K562 (cell line): ENCODE measurements around the gene RBM20.

Experiments
- ATF1 ChIP-seq, 2 experiments: fragments of 450-650 bp in 1 of 2; IDR thresholded peaks; 2 replicates each; pipeline ENCODE4 v1.6.1; 2016; ENCODE audit warnings: missing compliant biosample characterization in 1 of 2, missing genetic modification characterization in 1 of 2
- BACH1 ChIP-seq: fragments of 200-800 bp; sonication (Bioruptor generic); IDR thresholded peaks from 2 replicates; pipeline ENCODE4 v1.6.1; 2016; ENCODE audit warnings: missing genetic modification characterization, missing compliant biosample characterization
- CSDE1 ChIP-seq, 2 experiments: fragments of 450-650 bp; IDR thresholded peaks; 2 replicates each; pipeline ENCODE4 v1.6.1; 2016; ENCODE audit warnings: mild to moderate bottlenecking in 1 of 2
- E2F3 ChIP-seq: fragments of 250-450 bp; sonication (Bioruptor Pico); IDR thresholded peaks from 2 replicates; pipeline ENCODE4 v1.4.0; 2020; ENCODE audit warnings: mild to moderate bottlenecking
- EP300 ChIP-seq: IDR thresholded peaks from 2 replicates; pipeline ENCODE4 v1.6.1; 2012; ENCODE audit warnings: low read length, improper control_type of control experiment
- JUN ChIP-seq, 2 experiments: sonication (generic) in 1 of 2; formaldehyde crosslinking in 1 of 2; IDR thresholded peaks; 2 replicates each; pipeline versions ENCODE4 v1.6.1 to v1.8.0; 2012 to 2022; ENCODE audit warnings: borderline replicate concordance in 2 of 2, mild to moderate bottlenecking in 2 of 2, improper control_type of control experiment in 1 of 2, low read depth in 1 of 2, low read length in 1 of 2, missing genetic modification reagents in 1 of 2
- L3MBTL2 ChIP-seq: fragments of 450-650 bp; IDR thresholded peaks from 2 replicates; pipeline ENCODE4 v1.6.1; 2016; ENCODE audit warnings: mild to moderate bottlenecking, moderate library complexity
- MAX ChIP-seq: sonication (generic); formaldehyde crosslinking; IDR thresholded peaks from 2 replicates; pipeline ENCODE4 v1.9.0; 2022; ENCODE audit warnings: mild to moderate bottlenecking, missing genetic modification reagents
- NKRF ChIP-seq: fragments of 450-650 bp; IDR thresholded peaks from 2 replicates; pipeline ENCODE4 v1.6.1; 2016; ENCODE audit warnings: borderline replicate concordance
- POLR2AphosphoS5 ChIP-seq: IDR thresholded peaks from 2 replicates; pipeline ENCODE4 v1.6.1; 2011; ENCODE audit warnings: mild to moderate bottlenecking, low read depth, low read length, moderate library complexity; ENCODE audit not compliant: control insufficient read depth, insufficient read depth
- RFX5 ChIP-seq: IDR thresholded peaks from 2 replicates; pipeline ENCODE4 v1.6.1; 2011; ENCODE audit warnings: low read depth, mild to moderate bottlenecking, improper control_type of control experiment, low read length
- SMARCA5 ChIP-seq: fragments of 450-650 bp; IDR thresholded peaks from 2 replicates; pipeline ENCODE4 v1.6.1; 2016
- TF ChIP-seq, protein P1 (sequence below): fragments of 250-450 bp; sonication (Bioruptor Pico); IDR thresholded peaks from 2 replicates; pipeline ENCODE4 v1.5.0; 2021; ENCODE audit warnings: mild to moderate bottlenecking, borderline replicate concordance
- TF ChIP-seq, protein P2 (sequence below): sonication (generic); formaldehyde crosslinking; IDR thresholded peaks from 2 replicates; pipeline ENCODE4 v1.9.0; 2022; ENCODE audit warnings: mild to moderate bottlenecking, missing genetic modification reagents

- TF ChIP-seq, protein P1, sequence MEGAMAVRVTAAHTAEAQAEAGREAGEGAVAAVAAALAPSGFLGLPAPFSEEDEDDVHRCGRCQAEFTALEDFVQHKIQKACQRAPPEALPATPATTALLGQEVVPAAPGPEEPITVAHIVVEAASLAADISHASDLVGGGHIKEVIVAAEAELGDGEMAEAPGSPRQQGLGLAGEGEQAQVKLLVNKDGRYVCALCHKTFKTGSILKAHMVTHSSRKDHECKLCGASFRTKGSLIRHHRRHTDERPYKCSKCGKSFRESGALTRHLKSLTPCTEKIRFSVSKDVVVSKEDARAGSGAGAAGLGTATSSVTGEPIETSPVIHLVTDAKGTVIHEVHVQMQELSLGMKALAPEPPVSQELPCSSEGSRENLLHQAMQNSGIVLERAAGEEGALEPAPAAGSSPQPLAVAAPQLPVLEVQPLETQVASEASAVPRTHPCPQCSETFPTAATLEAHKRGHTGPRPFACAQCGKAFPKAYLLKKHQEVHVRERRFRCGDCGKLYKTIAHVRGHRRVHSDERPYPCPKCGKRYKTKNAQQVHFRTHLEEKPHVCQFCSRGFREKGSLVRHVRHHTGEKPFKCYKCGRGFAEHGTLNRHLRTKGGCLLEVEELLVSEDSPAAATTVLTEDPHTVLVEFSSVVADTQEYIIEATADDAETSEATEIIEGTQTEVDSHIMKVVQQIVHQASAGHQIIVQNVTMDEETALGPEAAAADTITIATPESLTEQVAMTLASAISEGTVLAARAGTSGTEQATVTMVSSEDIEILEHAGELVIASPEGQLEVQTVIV (CRISPR knock-in tag), result no peak
- TF ChIP-seq RFX5 (no peak), EP300 (peak; percentile 76; the same call in 1 of the 2 replicates), JUN (IDR thresholded peaks at IDR 0.05; ENCODE audit: borderline replicate concordance, low read depth, low read length) (peak; percentile 87), JUN (CRISPR knock-in tag; IDR thresholded peaks at IDR 0.05; ENCODE audit: borderline replicate concordance) (no peak), L3MBTL2 (no peak), NKRF (no peak), CSDE1 (IDR thresholded peaks at IDR 0.05) (no peak), SMARCA5 (no peak; the same call in 1 of the 2 replicates), BACH1 (no peak), ATF1 (CRISPR knock-in tag; IDR thresholded peaks at IDR 0.05) (no peak), ATF1 (tag; IDR thresholded peaks at IDR 0.05) (peak; percentile 33; the same call in 1 of the 2 replicates), POLR2AphosphoS5 (peak; percentile 82), MAX (CRISPR knock-in tag) (no peak), E2F3 (CRISPR knock-in tag) (no peak)
- TF ChIP-seq, protein P2, sequence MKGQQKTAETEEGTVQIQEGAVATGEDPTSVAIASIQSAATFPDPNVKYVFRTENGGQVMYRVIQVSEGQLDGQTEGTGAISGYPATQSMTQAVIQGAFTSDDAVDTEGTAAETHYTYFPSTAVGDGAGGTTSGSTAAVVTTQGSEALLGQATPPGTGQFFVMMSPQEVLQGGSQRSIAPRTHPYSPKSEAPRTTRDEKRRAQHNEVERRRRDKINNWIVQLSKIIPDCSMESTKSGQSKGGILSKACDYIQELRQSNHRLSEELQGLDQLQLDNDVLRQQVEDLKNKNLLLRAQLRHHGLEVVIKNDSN (CRISPR knock-in tag), result no peak
Measured at GRCh38 chr10:110774069-110775019, 130.2 kb downstream of the RBM20 start.
